Fibroblast of pulmonary artery (primary cell): ENCODE results near the gene IL27RA.
A peak's percentile ranks its signal among the peaks of the same experiment; 100 is the strongest.
"Not testable (repeated sequence)": the region's sequence is repeated elsewhere in the genome, so short reads cannot be mapped to it uniquely, and the experiment has no call there.

ENCODE experiments used
- DNase-seq: peaks from one replicate; pipeline ENCODE4 v3.0.0-alpha.2; 2010; ENCODE audit warnings: low read depth
- H3K4me3 ChIP-seq: replicated peaks from 2 replicates; pipeline ENCODE4 v1.5.1; 2011; ENCODE audit warnings: low read depth, mild to moderate bottlenecking, control low read depth, low read length, moderate library complexity
- CTCF ChIP-seq: IDR thresholded peaks from 2 replicates; pipeline ENCODE4 v1.5.1; 2011; ENCODE audit warnings: mild to moderate bottlenecking, control low read depth, low read length, inconsistent platforms; ENCODE audit errors: missing control alignments

The IL27RA gene

GRCh38 chr19:14035706-14036105 is 4.1 kb downstream of the IL27RA start:
- TF ChIP-seq CTCF = no peak
- no peak for DNase-seq
- no peak overlapping the region for H3K4me3 ChIP-seq

- no peak overlapping the region for H3K4me3 ChIP-seq
- DNase-seq = no peak
- TF ChIP-seq CTCF = no peak
Measured at GRCh38 chr19:14039181-14039580, 7.6 kb downstream of the IL27RA start.

- not testable (repeated sequence) for H3K4me3 ChIP-seq
- DNase-seq = peak; percentile 88
- TF ChIP-seq CTCF = peak; percentile 66
Measured at GRCh38 chr19:14042659-14043608, 11.4 kb downstream of the IL27RA start.

- not testable (repeated sequence) for DNase-seq, H3K4me3 ChIP-seq
Measured at GRCh38 chr19:14047866-14048265, 16.3 kb downstream of the IL27RA start.

- peak; percentile 27 for DNase-seq
- TF ChIP-seq CTCF = peak; percentile 89
- no peak overlapping the region for H3K4me3 ChIP-seq
Measured at GRCh38 chr19:14048443-14049153, 17.0 kb downstream of the IL27RA start.

GRCh38 chr19:14050512-14050911 is 18.9 kb downstream of the IL27RA start:
- no peak overlapping the region for H3K4me3 ChIP-seq
- TF ChIP-seq CTCF = no peak
- DNase-seq = no peak

GRCh38 chr19:14050961-14051360 is 19.4 kb downstream of the IL27RA start:
- DNase-seq, H3K4me3 ChIP-seq: not testable (repeated sequence)
